GM12878 (cell line): ENCODE measurements around the gene DCAF15. TPM values are rescaled to one million over a fixed set of nuclear protein-coding genes. Genes with fewer than 3 reads are reported as not detected.
A peak's percentile ranks its signal among the peaks of the same experiment; 100 is the strongest.

Source experiments
- ASH2L ChIP-seq: fragments of 300-600, 200-600 bp; sonication (generic); IDR thresholded peaks from 2 replicates; pipeline ENCODE4 v1.6.1; 2017; ENCODE audit warnings: low read depth, mild to moderate bottlenecking, borderline replicate concordance
- BACH1 ChIP-seq: fragments of 450-650 bp; IDR thresholded peaks from 2 replicates; pipeline ENCODE4 v1.6.1; 2017; ENCODE audit warnings: mild to moderate bottlenecking, borderline replicate concordance
- CBFB ChIP-seq: IDR thresholded peaks from 2 replicates; pipeline ENCODE4 v1.6.1; 2016; ENCODE audit warnings: antibody characterized with exemption, low read depth
- CHD4 ChIP-seq: fragments of 200-600 bp; sonication (generic); IDR thresholded peaks from 2 replicates; pipeline ENCODE4 v1.6.1; 2016; ENCODE audit warnings: mild to moderate bottlenecking
- DPF2 ChIP-seq: fragments of 450-650 bp; IDR thresholded peaks from 2 replicates; pipeline ENCODE4 v1.6.1; 2017; ENCODE audit warnings: mild to moderate bottlenecking
- EED ChIP-seq: sonication (generic); IDR thresholded peaks from 2 replicates; pipeline ENCODE4 v1.6.1; 2016; ENCODE audit warnings: antibody characterized with exemption, low read depth
- FOXK2 ChIP-seq: fragments of 450-650 bp; IDR thresholded peaks from 2 replicates; pipeline ENCODE4 v1.6.1; 2017; ENCODE audit warnings: mild to moderate bottlenecking, moderate library complexity
- IKZF1 ChIP-seq: fragments of 450-650 bp; conservative IDR thresholded peaks from 2 replicates; pipeline ENCODE4 v1.6.1; 2017; ENCODE audit warnings: antibody characterized with exemption, mild to moderate bottlenecking
- IKZF2 ChIP-seq, 2 experiments: fragments of 450-650 bp; IDR thresholded peaks; 2 replicates each; pipeline ENCODE4 v1.6.1; 2017; ENCODE audit warnings: mild to moderate bottlenecking in 2 of 2, moderate library complexity in 2 of 2
- IRF4 ChIP-seq: IDR thresholded peaks from 2 replicates; pipeline ENCODE4 v1.6.1; 2011; ENCODE audit warnings: low read depth, low read length
- JUNB ChIP-seq: IDR thresholded peaks from 2 replicates; pipeline ENCODE4 v1.6.1; 2016; ENCODE audit warnings: antibody characterized with exemption, mild to moderate bottlenecking
- MXI1 ChIP-seq: fragments of 150-350 bp; IDR thresholded peaks from 2 replicates; pipeline ENCODE4 v1.6.1; 2011; ENCODE audit warnings: low read depth, mild to moderate bottlenecking, inconsistent platforms, low read length, improper control_type of control experiment
- NFIC ChIP-seq: IDR thresholded peaks from 2 replicates; pipeline ENCODE4 v1.6.1; 2012; ENCODE audit warnings: low read depth, mild to moderate bottlenecking, inconsistent platforms, low read length, moderate library complexity
- NR2F1 ChIP-seq: fragments of 450-650 bp; conservative IDR thresholded peaks from 2 replicates; pipeline ENCODE4 v1.6.1; 2017; ENCODE audit warnings: mild to moderate bottlenecking
- NRF1 ChIP-seq: conservative IDR thresholded peaks from 2 replicates; pipeline ENCODE4 v1.6.1; 2011; ENCODE audit warnings: mild to moderate bottlenecking, low read depth, low read length, improper control_type of control experiment
- SMAD5 ChIP-seq: IDR thresholded peaks from 2 replicates; pipeline ENCODE4 v1.6.1; 2016; ENCODE audit warnings: antibody characterized with exemption, low read depth
- SP1 ChIP-seq: IDR thresholded peaks from one replicate; pipeline ENCODE4 v1.6.1; 2011; ENCODE audit warnings: low read depth, low read length
- SPI1 ChIP-seq: IDR thresholded peaks from 2 replicates; pipeline ENCODE4 v1.6.1; 2011; ENCODE audit warnings: low read depth, mild to moderate bottlenecking, low read length, moderate library complexity, borderline replicate concordance; ENCODE audit not compliant: insufficient read depth
- TARDBP ChIP-seq: IDR thresholded peaks from 2 replicates; pipeline ENCODE4 v1.6.1; 2016; ENCODE audit warnings: borderline replicate concordance
- TCF12 ChIP-seq: IDR thresholded peaks from 2 replicates; pipeline ENCODE4 v1.6.1; 2011; ENCODE audit warnings: low read depth, mild to moderate bottlenecking, low read length
- ZNF24 ChIP-seq: fragments of 450-650 bp; IDR thresholded peaks from 2 replicates; pipeline ENCODE4 v1.6.1; 2017; ENCODE audit warnings: antibody characterized with exemption, mild to moderate bottlenecking
- ZNF384 ChIP-seq: IDR thresholded peaks from 2 replicates; pipeline ENCODE4 v1.6.1; 2012; ENCODE audit warnings: low read depth, mild to moderate bottlenecking, low read length, improper control_type of control experiment, borderline replicate concordance
- ZNF622 ChIP-seq: fragments of 450-650 bp; IDR thresholded peaks from 2 replicates; pipeline ENCODE4 v1.6.1; 2017; ENCODE audit warnings: mild to moderate bottlenecking, inconsistent platforms
- polyA plus RNA-seq, 11 experiments: library from polyadenylated mRNA; depleted of rRNA in 4 of 11; unstranded in 6 of 11; stranded (reverse) in 5 of 11; fragments of >200 nt; fragmentation: Nextera tagmentation in 4 of 11; fragmentation: Illumina TruSeq in 1 of 11; extraction: Ambion mirVana in 4 of 11; extraction: Trizol in 1 of 11; gene quantifications; 1 replicate in 1 of 11; 2 replicates in 10 of 11; pipeline versions ENCODE4 v1.2.1 to v1.2.3, GENCODE V29; 2011 to 2016; ENCODE audit warnings: inconsistent platforms in 2 of 11, missing spikeins in 2 of 11, low read depth in 1 of 11
- total RNA-seq, 4 experiments: library from RNA; depleted of rRNA in 3 of 4; stranded (reverse); fragments of >200 nt in 3 of 4; fragmentation: Illumina TruSeq in 1 of 4; extraction: Trizol in 1 of 4; gene quantifications; 2 replicates each; pipeline versions ENCODE4 v1.2.1 to v1.2.3, GENCODE V29; 2013 to 2021
- TF ChIP-seq, protein P1 (sequence below): IDR thresholded peaks from 2 replicates; pipeline ENCODE4 v1.6.1; 2012; ENCODE audit warnings: low read length, inconsistent platforms
- TF ChIP-seq, protein P2 (sequence below): IDR thresholded peaks from 2 replicates; pipeline ENCODE4 v1.6.1; 2011; ENCODE audit warnings: borderline replicate concordance, low read depth, mild to moderate bottlenecking, moderate library complexity, low read length; ENCODE audit not compliant: insufficient read depth, poor library complexity, severe bottlenecking
- TF ChIP-seq, protein P3 (sequence below): fragments of 450-650 bp; IDR thresholded peaks from 2 replicates; pipeline ENCODE4 v1.6.1; 2014; ENCODE audit warnings: mild to moderate bottlenecking
- TF ChIP-seq, protein P4 (sequence below): fragments of 450-650 bp; IDR thresholded peaks from 2 replicates; pipeline ENCODE4 v1.6.1; 2017; ENCODE audit warnings: mild to moderate bottlenecking, low read depth, inconsistent platforms; ENCODE audit not compliant: poor library complexity, severe bottlenecking

The DCAF15 gene
- total and polyA plus RNA-seq, 10 of the 15 experiments (the other 5 are each of a cell fraction or from before 2014, with no cell fraction given), result 0.16 to 63.4 (median 26.6) TPM

DNA sequence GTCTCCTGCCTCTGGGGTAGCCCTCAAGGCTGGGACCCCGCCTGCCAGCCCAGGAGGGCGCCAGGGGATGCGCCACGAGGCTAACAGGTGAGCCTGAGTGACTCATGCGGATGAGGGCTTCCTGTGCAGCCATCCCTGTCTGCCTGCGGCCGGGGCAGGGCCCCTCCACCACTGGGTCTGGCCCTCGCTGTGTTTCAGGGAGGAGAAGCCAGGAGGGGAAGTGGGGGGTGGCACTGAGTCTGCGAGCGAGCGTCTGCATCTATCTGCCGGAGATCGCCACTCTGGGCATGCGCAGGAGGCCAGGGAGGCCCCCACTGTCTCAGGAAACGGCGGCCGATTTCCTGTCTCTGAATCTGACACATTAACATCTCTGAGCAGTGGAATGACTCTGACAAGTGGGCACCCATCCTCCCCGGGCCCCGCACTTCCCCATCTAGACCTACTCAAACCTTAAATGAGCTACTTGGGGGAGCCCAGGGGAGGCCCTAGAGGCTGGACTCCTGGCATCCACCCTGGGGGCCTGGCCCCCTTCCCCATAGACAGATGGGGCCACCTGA lies 34.1 kb downstream of the DCAF15 start (continued):
- TF ChIP-seq ZNF384 (no peak), CHD4 (no peak), ZNF622 (no peak), SMAD5 (peak; percentile 73; the same call in 1 of the 2 replicates), ASH2L (peak; percentile 51; the same call in 1 of the 2 replicates), BACH1 (peak; percentile 58), TARDBP (no peak), FOXK2 (no peak), NRF1 (peak; percentile 92), SPI1 (peak; percentile 90), CBFB (no peak; the same call in 1 of the 2 replicates), JUNB (peak; percentile 15; the same call in 1 of the 2 replicates), ZNF24 (no peak), NR2F1 (peak; percentile 20; the same call in 1 of the 2 replicates), IRF4 (0 out of 2 replicates have a peak, but pooled peaks have one; percentile 10), DPF2 (0 out of 2 replicates have a peak, but pooled peaks have one; percentile 66), TCF12 (peak; percentile 73; the same call in 1 of the 2 replicates), SP1 (peak; percentile 60), NFIC (peak; percentile 65; the same call in 1 of the 2 replicates), IKZF1 (peak; percentile 91), MXI1 (peak; percentile 55; the same call in 1 of the 2 replicates), EED (peak; percentile 95), IKZF2 (IDR thresholded peaks at IDR 0.05) (peak; percentile 56 to 85; a peak in 2 of 4 replicates)
- TF ChIP-seq, protein P1, sequence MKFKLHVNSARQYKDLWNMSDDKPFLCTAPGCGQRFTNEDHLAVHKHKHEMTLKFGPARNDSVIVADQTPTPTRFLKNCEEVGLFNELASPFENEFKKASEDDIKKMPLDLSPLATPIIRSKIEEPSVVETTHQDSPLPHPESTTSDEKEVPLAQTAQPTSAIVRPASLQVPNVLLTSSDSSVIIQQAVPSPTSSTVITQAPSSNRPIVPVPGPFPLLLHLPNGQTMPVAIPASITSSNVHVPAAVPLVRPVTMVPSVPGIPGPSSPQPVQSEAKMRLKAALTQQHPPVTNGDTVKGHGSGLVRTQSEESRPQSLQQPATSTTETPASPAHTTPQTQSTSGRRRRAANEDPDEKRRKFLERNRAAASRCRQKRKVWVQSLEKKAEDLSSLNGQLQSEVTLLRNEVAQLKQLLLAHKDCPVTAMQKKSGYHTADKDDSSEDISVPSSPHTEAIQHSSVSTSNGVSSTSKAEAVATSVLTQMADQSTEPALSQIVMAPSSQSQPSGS, result no peak
- TF ChIP-seq, protein P2, sequence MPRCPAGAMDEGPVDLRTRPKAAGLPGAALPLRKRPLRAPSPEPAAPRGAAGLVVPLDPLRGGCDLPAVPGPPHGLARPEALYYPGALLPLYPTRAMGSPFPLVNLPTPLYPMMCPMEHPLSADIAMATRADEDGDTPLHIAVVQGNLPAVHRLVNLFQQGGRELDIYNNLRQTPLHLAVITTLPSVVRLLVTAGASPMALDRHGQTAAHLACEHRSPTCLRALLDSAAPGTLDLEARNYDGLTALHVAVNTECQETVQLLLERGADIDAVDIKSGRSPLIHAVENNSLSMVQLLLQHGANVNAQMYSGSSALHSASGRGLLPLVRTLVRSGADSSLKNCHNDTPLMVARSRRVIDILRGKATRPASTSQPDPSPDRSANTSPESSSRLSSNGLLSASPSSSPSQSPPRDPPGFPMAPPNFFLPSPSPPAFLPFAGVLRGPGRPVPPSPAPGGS, result peak; percentile 58
- TF ChIP-seq, protein P3, sequence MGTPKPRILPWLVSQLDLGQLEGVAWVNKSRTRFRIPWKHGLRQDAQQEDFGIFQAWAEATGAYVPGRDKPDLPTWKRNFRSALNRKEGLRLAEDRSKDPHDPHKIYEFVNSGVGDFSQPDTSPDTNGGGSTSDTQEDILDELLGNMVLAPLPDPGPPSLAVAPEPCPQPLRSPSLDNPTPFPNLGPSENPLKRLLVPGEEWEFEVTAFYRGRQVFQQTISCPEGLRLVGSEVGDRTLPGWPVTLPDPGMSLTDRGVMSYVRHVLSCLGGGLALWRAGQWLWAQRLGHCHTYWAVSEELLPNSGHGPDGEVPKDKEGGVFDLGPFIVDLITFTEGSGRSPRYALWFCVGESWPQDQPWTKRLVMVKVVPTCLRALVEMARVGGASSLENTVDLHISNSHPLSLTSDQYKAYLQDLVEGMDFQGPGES, result no peak
- TF ChIP-seq, protein P4, sequence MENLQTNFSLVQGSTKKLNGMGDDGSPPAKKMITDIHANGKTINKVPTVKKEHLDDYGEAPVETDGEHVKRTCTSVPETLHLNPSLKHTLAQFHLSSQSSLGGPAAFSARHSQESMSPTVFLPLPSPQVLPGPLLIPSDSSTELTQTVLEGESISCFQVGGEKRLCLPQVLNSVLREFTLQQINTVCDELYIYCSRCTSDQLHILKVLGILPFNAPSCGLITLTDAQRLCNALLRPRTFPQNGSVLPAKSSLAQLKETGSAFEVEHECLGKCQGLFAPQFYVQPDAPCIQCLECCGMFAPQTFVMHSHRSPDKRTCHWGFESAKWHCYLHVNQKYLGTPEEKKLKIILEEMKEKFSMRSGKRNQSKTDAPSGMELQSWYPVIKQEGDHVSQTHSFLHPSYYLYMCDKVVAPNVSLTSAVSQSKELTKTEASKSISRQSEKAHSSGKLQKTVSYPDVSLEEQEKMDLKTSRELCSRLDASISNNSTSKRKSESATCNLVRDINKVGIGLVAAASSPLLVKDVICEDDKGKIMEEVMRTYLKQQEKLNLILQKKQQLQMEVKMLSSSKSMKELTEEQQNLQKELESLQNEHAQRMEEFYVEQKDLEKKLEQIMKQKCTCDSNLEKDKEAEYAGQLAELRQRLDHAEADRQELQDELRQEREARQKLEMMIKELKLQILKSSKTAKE, result peak; percentile 63
